Esophagus squamous epithelium (tissue), 5 donors: ENCODE data around the gene DNM3. TPM values are rescaled to one million over a fixed set of nuclear protein-coding genes. Genes with fewer than 3 reads are reported as not detected.

ENCODE experiments used
- DNase-seq: peaks from one replicate; lab custom pipeline; 2025; lab: John Stamatoyannopoulos, UW
- H3K27ac ChIP-seq, 4 donors: fragments of 200-600 bp; sonication (generic); one replicate each; pipeline ENCODE4 v1.5.1; 2016 to 2019; ENCODE audit warnings: mild to moderate bottlenecking in 1 of 4
- H3K27me3 ChIP-seq, 4 donors: fragments of 200-600 bp; sonication (generic); 1 replicate in 3 of 4; 2 replicates in 1 of 4; pipeline versions ENCODE4 v1.5.1 to v1.6.0; 2017 to 2021; ENCODE audit warnings: antibody characterized with exemption in 1 of 4
- H3K36me3 ChIP-seq, 3 donors: fragments of 200-600 bp; sonication (generic); one replicate each; pipeline ENCODE4 v1.5.1; 2016 to 2019
- H3K4me1 ChIP-seq, 3 donors: fragments of 200-600 bp; sonication (generic); one replicate each; pipeline ENCODE4 v1.5.1; 2017 to 2019
- H3K4me3 ChIP-seq, 4 donors: fragments of 200-600 bp; sonication (generic); 1 replicate in 3 of 4; 2 replicates in 1 of 4; pipeline ENCODE4 v1.5.1; 2016 to 2019; ENCODE audit warnings: mild to moderate bottlenecking in 2 of 4, moderate library complexity in 1 of 4
- H3K9me3 ChIP-seq, 3 donors: fragments of 200-600 bp; sonication (generic); one replicate each; pipeline ENCODE4 v1.5.1; 2016 to 2019
- CTCF ChIP-seq, 6 experiments: fragments of 450-650 bp in 4 of 6; fragments of 200-600 bp in 2 of 6; sonication (generic) in 2 of 6; IDR thresholded peaks; one replicate each; pipeline ENCODE4 v1.5.1; 2016 to 2019; ENCODE audit warnings: antibody characterized with exemption in 6 of 6, mild to moderate bottlenecking in 4 of 6, moderate library complexity in 4 of 6
- POLR2A ChIP-seq, 4 donors: fragments of 450-650 bp; IDR thresholded peaks; one replicate each; pipeline ENCODE4 v1.6.1; 2017; ENCODE audit warnings: antibody characterized with exemption in 4 of 4, mild to moderate bottlenecking in 4 of 4, moderate library complexity in 3 of 4
- WGBS, 2 donors: methylation state at CpG; one replicate each; pipeline ENCODE4 v1.1.5; 2018; 5-methylcytosine and 5-hydroxymethylcytosine counted together
- intact Hi-C: fragments of 100-400 bp; cut with DNase I; formaldehyde crosslinking; loops from one replicate; pipeline ENCODE4 v1.15.0; 2022
- total RNA-seq, 4 donors: library from RNA; depleted of rRNA; stranded (reverse); fragments of >200 nt; gene quantifications; one replicate each; pipeline ENCODE4 v1.1.0, GENCODE V29; 2016
- donor health status: DM: yes; HTN: yes; CAD: no.

The DNM3 gene
- total RNA-seq, 4 donors from 2014 or later: 0.91 to 3.2 (median 1.8) TPM

DNA sequence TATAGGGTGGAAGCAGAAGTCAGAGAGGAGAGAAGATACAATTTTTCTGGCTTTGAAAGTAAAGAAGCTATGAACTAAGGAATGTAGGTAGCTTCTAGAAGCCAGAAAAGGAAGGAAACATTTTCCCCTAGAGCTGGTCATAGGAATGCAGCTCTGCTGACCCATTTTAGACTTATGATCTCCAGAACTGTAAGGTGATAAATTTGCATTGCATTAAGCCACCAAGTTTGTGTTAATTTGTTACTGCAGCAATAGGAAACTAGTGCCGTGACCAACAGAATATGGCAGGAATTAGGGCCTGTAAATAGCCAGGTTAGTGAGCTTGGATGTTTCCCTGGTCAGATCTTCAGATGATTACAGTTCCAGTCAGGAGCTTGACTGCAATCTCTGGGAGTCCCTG, 334.9 kb downstream of the DNM3 start:
- Histone ChIP-seq H3K27me3 (no peaks in the 10 kb centered on the region), H3K9me3 (no peaks in the 10 kb centered on the region), H3K4me1 (peaks cover 0 to 9% (median 0%) of the 10 kb centered on the region in 3 donors), H3K27ac (no peak overlapping the region), H3K36me3 (no peaks in the 10 kb centered on the region), H3K4me3 (no peak overlapping the region)
- DNase-seq: no peak
- 100% methylated on average over 1 of the region's 1 CpG for WGBS, 2 donors
- TF ChIP-seq CTCF (IDR thresholded peaks at IDR 0.05) (no peak), POLR2A (IDR thresholded peaks at IDR 0.05) (no peak)
- intact Hi-C loops: no loop called here

GRCh38 chr1:172177849-172178248, 336.6 kb downstream of the DNM3 start:
- intact Hi-C loops: no loop called here
- H3K9me3 ChIP-seq: no peaks in the 10 kb centered on the region
- H3K36me3 ChIP-seq: no peaks in the 10 kb centered on the region
- TF ChIP-seq CTCF (IDR thresholded peaks at IDR 0.05) (no peak), POLR2A (IDR thresholded peaks at IDR 0.05) (no peak)
- H3K4me3 ChIP-seq: no peak overlapping the region
- H3K27ac ChIP-seq: no peak overlapping the region
- H3K4me1 ChIP-seq: peaks cover 0 to 24% (median 5%) of the 10 kb centered on the region in 3 donors
- WGBS, 2 donors: 78 to 85% methylated on average over 2 of the region's 2 CpGs
- DNase-seq: no peak
- H3K27me3 ChIP-seq: no peaks in the 10 kb centered on the region

DNA sequence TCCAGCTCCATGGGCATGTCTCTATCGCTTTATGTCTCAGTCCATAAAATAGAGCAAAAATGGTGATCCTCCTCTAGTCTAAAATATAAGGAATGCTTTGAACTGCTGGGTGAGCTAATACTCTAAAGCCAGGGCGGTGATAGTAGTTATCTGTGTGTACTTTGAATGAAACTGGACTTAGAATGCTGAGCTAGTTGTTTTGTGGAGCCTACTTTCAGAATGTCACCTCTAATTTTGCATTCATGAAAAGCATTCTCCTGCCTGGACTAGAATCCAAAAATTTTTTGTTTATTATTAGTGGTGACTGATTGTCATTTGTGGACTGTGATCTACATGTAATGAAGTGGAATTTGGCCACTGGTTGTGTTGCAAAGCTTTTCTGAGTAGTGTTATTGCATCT, 337.6 kb downstream of the DNM3 start:
- Histone ChIP-seq H3K27ac (no peak overlapping the region), H3K4me3 (no peak overlapping the region), H3K27me3 (no peaks in the 10 kb centered on the region), H3K9me3 (no peaks in the 10 kb centered on the region), H3K36me3 (no peaks in the 10 kb centered on the region), H3K4me1 (peaks cover 0 to 24% (median 5%) of the 10 kb centered on the region in 3 donors)
- TF ChIP-seq CTCF (IDR thresholded peaks at IDR 0.05) (no peak), POLR2A (IDR thresholded peaks at IDR 0.05) (no peak)
- 85 to 90% methylated on average over 2 of the region's 2 CpGs for WGBS, 2 donors
- no peak for DNase-seq
- intact Hi-C loops: no loop called here

GRCh38 chr1:172179918-172180317, 338.6 kb downstream of the DNM3 start:
- DNase-seq: no peak
- H3K27me3 ChIP-seq: no peaks in the 10 kb centered on the region
- no peak overlapping the region for H3K4me3 ChIP-seq
- H3K9me3 ChIP-seq: no peaks in the 10 kb centered on the region
- intact Hi-C loops: no loop called here
- H3K4me1 ChIP-seq: peaks cover 0 to 25% (median 5%) of the 10 kb centered on the region in 3 donors
- H3K27ac ChIP-seq: peak overlapping the region in 3 of 4 donors; percentile 72 to 81 (median 77)
- no peaks in the 10 kb centered on the region for H3K36me3 ChIP-seq
- 84 to 90% methylated on average over 3 of the region's 3 CpGs for WGBS, 2 donors
- TF ChIP-seq CTCF (IDR thresholded peaks at IDR 0.05): no peak
- TF ChIP-seq POLR2A (IDR thresholded peaks at IDR 0.05): no peak

DNA sequence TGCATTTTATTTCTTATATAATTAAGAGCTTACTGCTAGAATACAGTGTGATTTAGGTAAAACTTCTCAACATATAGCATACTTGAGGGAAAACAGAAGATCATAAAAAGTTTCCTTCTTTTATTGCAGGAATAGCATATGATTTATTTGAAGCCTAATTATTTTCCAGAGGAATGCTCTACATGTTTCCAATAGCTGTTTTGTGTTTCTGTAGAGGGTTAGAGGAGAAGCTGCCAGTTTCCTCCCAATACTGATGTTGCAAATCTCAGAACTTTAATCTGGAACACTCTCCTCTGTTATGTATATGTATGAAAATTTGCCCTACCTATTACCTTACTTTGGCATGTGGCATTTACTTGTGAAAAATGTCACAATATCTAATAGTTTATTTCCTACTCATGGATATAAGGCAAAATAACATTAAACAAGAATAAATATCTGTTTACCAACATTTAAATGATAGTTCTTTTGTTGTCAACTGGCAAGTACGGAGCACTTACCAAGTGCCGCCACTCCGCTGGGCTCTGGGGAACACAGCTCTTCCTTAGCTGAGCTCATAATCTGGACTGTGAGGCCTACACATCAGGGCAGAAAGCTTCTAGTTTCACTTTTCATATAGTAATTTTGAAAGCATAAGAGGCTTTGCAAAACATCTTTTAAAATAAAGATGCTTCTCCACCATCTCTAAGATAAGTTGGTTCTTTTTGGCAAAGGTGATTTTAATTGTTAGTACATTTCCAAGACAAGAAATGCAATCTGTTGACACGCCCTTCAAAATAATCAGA, 339.4 kb downstream of the DNM3 start:
- peak overlapping the region in 3 of 4 donors; percentile 19 to 46 (median 19) for H3K4me3 ChIP-seq
- H3K4me1 ChIP-seq: peaks cover 0 to 32% (median 5%) of the 10 kb centered on the region in 3 donors
- H3K9me3 ChIP-seq: no peaks in the 10 kb centered on the region
- 51 to 61% methylated on average over 4 of the region's 4 CpGs for WGBS, 2 donors
- no peaks in the 10 kb centered on the region for H3K36me3 ChIP-seq
- TF ChIP-seq CTCF (IDR thresholded peaks at IDR 0.05) (no peak), POLR2A (IDR thresholded peaks at IDR 0.05) (peak in 1 of 4 donors; percentile 31)
- peak overlapping the region; percentile 56 to 81 (median 74) for H3K27ac ChIP-seq
- DNase-seq: no peak
- intact Hi-C loops: no loop called here
- H3K27me3 ChIP-seq: no peaks in the 10 kb centered on the region
